Skin epidermis (tissue), 12 donors: Measurements from ENCODE around the gene METTL14.
"Not testable (repeated sequence)": the region's sequence is repeated elsewhere in the genome, so short reads cannot be mapped to it uniquely, and the experiment has no call there.

Source experiments
- H3K27ac ChIP-seq, 21 experiments: fragments of 200-600 bp; sonication (generic) in 11 of 21; one replicate each; pipeline ENCODE4 v1.5.0; 2020; ENCODE audit warnings: mild to moderate bottlenecking in 3 of 21, inconsistent platforms in 2 of 21, moderate library complexity in 2 of 21
- H3K4me3 ChIP-seq, 7 experiments: fragments of 200-600 bp; sonication (generic) in 2 of 7; one replicate each; pipeline ENCODE4 v1.5.0; 2020; ENCODE audit warnings: inconsistent platforms in 2 of 7, mild to moderate bottlenecking in 2 of 7, moderate library complexity in 1 of 7

METTL14 gene

GRCh38 chr4:118684873-118685811, at the start of gene METTL14:
METTL14 (plus strand) TSS chr4:118685392; CDS start chr4:118685535, 143 bp downstream.
- peak within 1 kb of the TSS; percentile 15 to 95 (median 88) for H3K27ac ChIP-seq
- H3K4me3 ChIP-seq, result peak within 1 kb of the TSS; percentile 57 to 86 (median 66)

DNA sequence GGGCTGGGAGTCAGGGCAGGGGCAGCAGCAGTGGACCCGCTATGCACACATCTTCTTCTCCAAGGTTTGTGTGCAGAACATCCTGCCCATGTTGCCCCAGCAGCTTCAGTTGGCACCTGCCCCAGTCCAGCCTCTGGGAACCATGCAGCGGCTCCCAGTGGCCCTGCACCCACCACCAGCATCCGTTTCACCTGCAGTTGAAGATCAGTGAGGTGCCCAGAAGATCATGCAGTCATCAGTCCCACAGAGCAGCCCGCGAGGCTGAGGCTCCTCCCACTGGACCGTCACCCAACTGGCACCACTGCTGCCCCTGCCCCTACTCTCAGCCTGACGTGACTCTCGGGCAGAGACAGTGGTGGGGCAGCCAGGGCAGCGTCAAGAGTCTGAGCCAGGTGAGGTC, 49.1 kb upstream of the METTL14 start:
- H3K27ac ChIP-seq, H3K4me3 ChIP-seq: not testable (repeated sequence)

GRCh38 chr4:118664665-118665064, 20.5 kb upstream of the METTL14 start:
- H3K27ac ChIP-seq, H3K4me3 ChIP-seq: not testable (repeated sequence)

GRCh38 chr4:118669220-118669619, 16.0 kb upstream of the METTL14 start:
- not testable (repeated sequence) for H3K4me3 ChIP-seq, H3K27ac ChIP-seq

DNA sequence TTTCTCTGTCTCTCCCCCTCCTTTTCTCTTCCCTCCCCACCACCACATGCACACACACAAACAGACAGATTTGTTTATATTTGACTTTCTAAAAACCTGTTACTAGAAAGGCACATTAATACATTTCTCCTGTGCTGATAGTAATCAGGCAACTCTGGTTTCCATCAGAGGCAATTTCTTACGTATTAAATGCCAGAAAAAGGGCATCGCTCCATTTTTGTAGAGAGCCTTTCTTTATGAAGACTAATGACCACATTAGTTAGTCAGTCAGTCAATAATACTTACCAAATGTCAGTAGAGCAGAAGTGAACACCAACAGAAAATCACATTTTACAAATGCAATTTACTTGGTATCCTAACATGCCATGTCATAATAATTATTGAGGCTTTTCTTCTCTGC, 14.2 kb upstream of the METTL14 start:
- H3K27ac ChIP-seq, H3K4me3 ChIP-seq: not testable (repeated sequence)

DNA sequence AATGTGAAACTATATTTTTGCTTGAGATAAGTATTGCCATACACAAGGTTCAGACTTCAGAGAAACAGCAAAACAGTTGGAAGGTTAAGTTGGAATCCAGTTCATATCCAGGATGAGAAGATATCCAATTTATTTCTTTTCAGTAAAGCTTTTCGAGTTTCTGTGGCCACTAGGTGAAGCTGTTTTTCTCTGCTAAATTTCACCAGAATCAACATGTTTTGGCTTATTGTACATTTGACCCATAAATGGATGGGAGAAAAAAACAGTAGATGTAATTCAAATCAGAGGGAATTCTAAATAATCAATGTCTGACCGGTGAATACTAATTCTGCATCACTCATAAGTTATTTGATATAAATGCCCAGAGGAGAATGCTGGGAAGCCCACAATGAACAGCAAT, 9.1 kb upstream of the METTL14 start:
- Histone ChIP-seq H3K4me3 (no peak overlapping the region), H3K27ac (no peak overlapping the region)

- Histone ChIP-seq H3K4me3 (no peak overlapping the region), H3K27ac (no peak overlapping the region)
These were observed 4.4 kb upstream of the METTL14 start for GRCh38 chr4:118680808-118681207.

DNA sequence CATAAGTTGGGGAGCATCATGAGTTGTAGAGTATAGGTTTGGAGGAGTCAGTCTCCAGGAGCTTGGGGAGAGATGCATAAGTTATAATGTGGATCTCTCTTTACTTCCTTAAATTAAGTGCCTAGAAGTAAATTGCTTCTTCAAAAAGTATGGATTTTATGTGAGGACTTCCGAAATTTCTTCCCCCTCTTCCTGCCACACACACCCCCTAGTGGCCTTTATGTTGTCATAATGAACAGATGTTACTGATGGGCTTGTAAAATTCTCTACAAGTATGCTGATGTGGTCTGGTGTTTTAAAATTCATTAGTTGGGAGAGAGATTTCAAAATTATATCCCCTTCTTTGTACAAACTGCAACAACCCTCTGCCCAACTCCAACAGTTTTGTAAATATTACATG, 2.3 kb upstream of the METTL14 start:
- H3K4me3 ChIP-seq, result no peak overlapping the region
- H3K27ac ChIP-seq, result no peak overlapping the region

- no peak overlapping the region for H3K27ac ChIP-seq
These were observed 1.7 kb upstream of the METTL14 start for GRCh38 chr4:118683513-118683912.

GRCh38 chr4:118703118-118703517, 17.9 kb downstream of the METTL14 start:
- no peak overlapping the region for H3K4me3 ChIP-seq
- H3K27ac ChIP-seq, result no peak overlapping the region

More at GRCh38 chr4:118683513-118683912, 1.7 kb upstream of the METTL14 start:
- H3K4me3 ChIP-seq, result no peak overlapping the region

- H3K4me3 ChIP-seq, result no peak overlapping the region
- peak overlapping the region in 1 of 21 experiments; percentile 31 for H3K27ac ChIP-seq
These were observed 25.9 kb downstream of the METTL14 start for GRCh38 chr4:118711052-118711451.

DNA sequence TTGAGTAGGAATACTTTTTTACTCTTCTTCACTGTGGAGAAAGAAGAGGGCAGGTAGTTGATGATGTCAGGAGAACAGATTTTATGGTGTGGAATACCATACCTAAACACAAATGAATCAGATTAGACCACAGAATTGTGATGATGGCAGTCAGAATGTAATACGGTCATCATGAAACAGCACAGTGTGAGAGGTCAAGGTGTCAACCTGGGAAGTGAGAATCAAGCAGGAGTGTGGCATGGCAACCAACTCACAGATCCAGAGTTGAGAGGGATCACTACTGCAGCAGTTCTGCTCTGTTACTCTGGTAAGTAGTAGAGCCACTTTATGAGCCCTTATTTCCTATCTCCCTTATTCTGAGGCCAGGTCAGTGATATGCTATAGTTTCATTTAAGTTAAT, 27.7 kb downstream of the METTL14 start:
- Histone ChIP-seq H3K4me3 (no peak overlapping the region), H3K27ac (no peak overlapping the region)

DNA sequence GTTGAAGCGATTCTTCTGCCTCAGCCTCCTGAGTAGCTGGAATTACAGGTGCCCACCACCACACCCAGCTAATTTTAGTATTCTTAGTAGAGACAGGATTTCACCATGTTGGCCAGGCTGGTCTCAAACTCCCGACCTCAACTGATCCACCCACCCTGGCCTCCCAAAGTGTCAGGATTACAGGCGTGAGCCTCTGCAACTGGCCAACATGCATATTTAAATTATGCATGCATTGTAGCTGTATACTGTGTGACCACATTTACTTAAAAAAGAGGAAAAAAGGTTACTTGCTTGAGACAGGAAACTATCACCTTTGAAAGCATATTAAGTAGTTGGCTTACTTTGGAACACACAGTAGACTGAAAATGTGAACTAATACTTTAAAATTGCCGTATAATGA, 29.5 kb downstream of the METTL14 start:
- Histone ChIP-seq H3K4me3 (no peak overlapping the region), H3K27ac (no peak overlapping the region)

GRCh38 chr4:118716304-118716703, 31.1 kb downstream of the METTL14 start:
- Histone ChIP-seq H3K4me3 (no peak overlapping the region), H3K27ac (no peak overlapping the region)

DNA sequence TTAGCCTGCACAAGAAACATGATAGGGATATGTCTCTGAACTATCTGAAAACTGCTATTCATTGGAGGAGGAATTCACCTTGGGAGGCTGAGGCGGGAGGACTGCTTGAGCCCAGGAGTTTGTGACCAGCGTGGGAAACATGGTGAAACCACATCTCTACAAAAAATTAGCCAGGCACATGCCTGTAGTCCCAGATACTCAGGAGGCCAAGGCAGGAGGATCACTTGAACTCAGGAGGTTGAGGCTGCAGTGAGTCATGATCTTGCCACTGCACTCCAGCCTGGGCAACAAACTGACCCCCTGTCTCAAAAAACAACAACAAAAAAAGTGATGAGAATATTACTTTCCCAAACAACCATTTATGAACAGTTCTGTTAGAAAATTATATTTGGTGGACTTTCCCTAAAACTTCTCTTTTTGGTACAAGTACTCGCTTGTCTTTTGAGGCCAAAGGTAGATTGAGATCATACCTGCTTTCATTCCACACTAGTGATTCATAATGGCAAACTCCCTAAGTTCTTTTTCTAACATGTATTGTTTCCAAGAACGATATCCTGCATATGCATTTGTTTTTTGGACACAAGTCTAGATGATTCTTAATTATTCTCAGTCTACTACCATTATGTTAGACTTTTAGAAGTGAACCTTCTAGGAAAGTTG, 33.4 kb downstream of the METTL14 start:
- Histone ChIP-seq H3K4me3 (no peak overlapping the region), H3K27ac (no peak overlapping the region)

DNA sequence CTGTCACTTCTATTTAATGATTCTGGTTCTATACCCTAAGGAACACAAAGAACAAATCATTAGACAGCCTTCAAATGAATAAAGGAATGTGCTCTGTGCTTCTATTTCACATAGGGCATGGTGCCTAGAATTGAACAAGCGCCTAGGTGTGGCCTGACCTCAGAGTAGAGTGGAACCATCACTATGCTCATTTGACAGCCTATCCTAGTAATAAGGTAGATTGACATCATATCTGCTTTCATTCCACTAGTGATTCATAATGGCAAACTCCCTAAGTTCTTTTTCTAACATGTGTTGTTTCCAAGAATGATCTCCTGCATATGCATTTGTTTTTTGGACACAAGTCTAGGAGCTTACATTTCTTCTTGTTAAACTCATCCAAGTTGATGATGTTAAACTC, 36.6 kb downstream of the METTL14 start:
- Histone ChIP-seq H3K27ac (no peak overlapping the region), H3K4me3 (no peak overlapping the region)

DNA sequence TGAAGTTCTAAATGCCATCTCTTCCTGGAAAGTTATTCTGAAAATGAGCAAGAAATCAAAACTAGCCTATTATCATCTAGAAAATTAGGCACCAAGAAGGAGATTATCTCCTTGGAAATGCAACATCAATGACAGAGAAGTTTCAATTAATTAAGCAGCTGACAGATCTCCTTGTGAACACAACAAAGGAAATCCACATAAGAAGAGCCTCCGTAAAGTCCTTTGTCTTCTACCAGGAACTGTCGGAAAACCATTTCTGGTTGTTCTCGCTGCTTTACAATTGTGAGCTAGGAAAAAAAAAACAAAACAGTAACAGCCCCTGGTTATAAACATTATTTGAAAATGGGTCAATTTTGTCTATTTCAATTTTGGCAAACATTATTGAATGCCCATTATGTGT, 38.2 kb downstream of the METTL14 start:
- Histone ChIP-seq H3K4me3 (no peak overlapping the region), H3K27ac (no peak overlapping the region)

GRCh38 chr4:118727360-118727759, 42.2 kb downstream of the METTL14 start:
- Histone ChIP-seq H3K4me3 (no peak overlapping the region), H3K27ac (no peak overlapping the region)

- Histone ChIP-seq H3K27ac (no peak overlapping the region), H3K4me3 (no peak overlapping the region)
These were observed 44.4 kb downstream of the METTL14 start for GRCh38 chr4:118729287-118730286.

DNA sequence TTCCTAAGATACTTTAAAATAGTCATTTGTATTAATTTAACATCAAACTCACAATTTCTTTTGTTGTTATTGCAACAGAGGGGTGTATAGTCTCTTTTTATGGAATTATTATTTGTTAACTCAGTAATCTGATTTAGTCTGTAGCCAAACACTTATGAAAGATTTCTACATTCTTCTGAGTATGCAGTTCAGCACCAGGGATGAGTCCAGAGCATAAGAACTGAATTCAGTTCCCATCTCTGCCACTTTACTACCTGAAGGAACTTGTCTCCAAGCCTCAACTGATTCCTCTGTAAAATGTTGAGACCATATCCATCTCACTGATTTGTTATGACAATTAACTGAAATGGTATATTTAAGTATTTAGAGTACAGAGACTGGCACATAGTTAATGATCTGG, 45.5 kb downstream of the METTL14 start:
- Histone ChIP-seq H3K4me3 (no peak overlapping the region), H3K27ac (no peak overlapping the region)
